Endothelial cell of umbilical vein (primary cell): Measurements from ENCODE around the gene KRT15. TPM values are rescaled to one million over a fixed set of nuclear protein-coding genes. Genes with fewer than 3 reads are reported as not detected.

Experiments used
- BruUV-seq: library from RNA; stranded (reverse); fragments of 400-500 nt; replicated peaks from 2 replicates; lab custom pipeline; 2021; lab: Mats Ljungman, UMichigan
- CTCF ChIA-PET: fragments of 300-600, 350-600 bp; sonication (Branson Sonifier 250); formaldehyde crosslinking; loops from one replicate; lab custom pipeline; 2021; ENCODE audit warnings: antibody characterized with exemption, inconsistent platforms; lab: Charles Lee
- POLR2A ChIA-PET: fragments of 300-600, 350-600 bp; sonication (Branson Sonifier 250); formaldehyde crosslinking; loops from one replicate; lab custom pipeline; 2021; ENCODE audit warnings: antibody characterized with exemption, inconsistent platforms; lab: Charles Lee
- DNase-seq: peaks from one replicate; pipeline ENCODE4 v3.0.0-alpha.2; 2011; ENCODE audit warnings: low read depth, low spot score
- FAIRE-seq: peaks from 2 replicates; lab custom pipeline; 2011; peaks lifted over from hg19 to GRCh38; lab: Jason Lieb, UNC
- H2AFZ ChIP-seq: 2 replicates; pipeline ENCODE4 v1.6.0; 2012; ENCODE audit warnings: low read depth, low read length, control low read depth, inconsistent platforms
- H3K27ac ChIP-seq: 2 replicates; pipeline ENCODE4 v1.5.1; 2011; ENCODE audit warnings: low read depth, mild to moderate bottlenecking, control low read depth, low read length, moderate library complexity; ENCODE audit not compliant: insufficient read depth
- H3K27me3 ChIP-seq, 2 experiments: 2 replicates each; pipeline versions ENCODE4 v1.6.0 to v1.6.1; 2011; ENCODE audit warnings: low read length in 2 of 2, mixed read lengths in 1 of 2; ENCODE audit not compliant: control insufficient read depth in 2 of 2, insufficient read depth in 2 of 2
- H3K36me3 ChIP-seq, 2 experiments: 2 replicates in 1 of 2; 3 replicates in 1 of 2; pipeline ENCODE4 v1.5.1; 2011; ENCODE audit warnings: low read length in 2 of 2, mild to moderate bottlenecking in 1 of 2, moderate library complexity in 1 of 2; ENCODE audit not compliant: control insufficient read depth in 2 of 2, insufficient read depth in 2 of 2; ENCODE audit errors: extremely low read depth in 1 of 2
- H3K4me1 ChIP-seq: 3 replicates; pipeline ENCODE4 v1.5.1; 2011; ENCODE audit warnings: mild to moderate bottlenecking, low read length; ENCODE audit not compliant: control insufficient read depth, insufficient read depth; ENCODE audit errors: extremely low read depth
- H3K4me2 ChIP-seq: 2 replicates; pipeline ENCODE4 v1.6.1; 2011; ENCODE audit warnings: low read length, control low read depth, mixed read lengths; ENCODE audit not compliant: insufficient read depth
- H3K4me3 ChIP-seq, 3 experiments: fragments of 200-600 bp in 1 of 3; sonication (generic), shearing (Covaris generic) in 1 of 3; replicated peaks in 1 of 3; 2 replicates each; pipeline ENCODE4 v1.5.1; 2011 to 2016; ENCODE audit warnings: control low read depth in 3 of 3, low read length in 3 of 3, mild to moderate bottlenecking in 2 of 3, inconsistent platforms in 1 of 3, low read depth in 1 of 3, moderate library complexity in 1 of 3; ENCODE audit not compliant: insufficient read depth in 1 of 3
- H3K79me2 ChIP-seq: 2 replicates; pipeline ENCODE4 v1.6.0; 2012; ENCODE audit warnings: low read length, inconsistent platforms; ENCODE audit not compliant: control insufficient read depth, insufficient read depth
- H3K9ac ChIP-seq: replicated peaks from 2 replicates; pipeline ENCODE3; 2011; ENCODE audit warnings: low read length, control low read depth; ENCODE audit not compliant: insufficient read depth; ENCODE audit errors: extremely low read depth
- H3K9me1 ChIP-seq: replicated peaks from 3 replicates; pipeline ENCODE4 v1.6.0; 2011; ENCODE audit warnings: mild to moderate bottlenecking, low read length; ENCODE audit not compliant: control insufficient read depth, insufficient read depth; ENCODE audit errors: extremely low read depth
- H3K9me3 ChIP-seq: replicated peaks from 2 replicates; pipeline ENCODE4 v1.5.1; 2012; ENCODE audit warnings: low read length, inconsistent platforms; ENCODE audit not compliant: control insufficient read depth, insufficient read depth
- H4K20me1 ChIP-seq: replicated peaks from 2 replicates; pipeline ENCODE3; 2011; ENCODE audit warnings: mild to moderate bottlenecking, low read length; ENCODE audit not compliant: control insufficient read depth, insufficient read depth; ENCODE audit errors: extremely low read depth
- CTCF ChIP-seq, 2 donors: IDR thresholded peaks; 1 replicate in 1 of 2; 2 replicates in 1 of 2; pipeline ENCODE4 v1.5.1; 2011; ENCODE audit warnings: low read length in 2 of 2, mild to moderate bottlenecking in 2 of 2, moderate library complexity in 2 of 2, control low read depth in 1 of 2, inconsistent platforms in 1 of 2, low read depth in 1 of 2; ENCODE audit not compliant: insufficient read depth in 1 of 2; ENCODE audit errors: extremely low read depth in 1 of 2
- EZH2 ChIP-seq: IDR thresholded peaks from 2 replicates; pipeline ENCODE4 v1.6.1; 2012; ENCODE audit warnings: borderline replicate concordance, low read depth, mild to moderate bottlenecking, moderate library complexity, low read length, inconsistent platforms; ENCODE audit not compliant: severe bottlenecking
- FOS ChIP-seq: IDR thresholded peaks from 2 replicates; pipeline ENCODE4 v1.6.1; 2011; ENCODE audit warnings: mild to moderate bottlenecking, low read length, moderate library complexity, borderline replicate concordance; ENCODE audit not compliant: insufficient read depth
- GATA2 ChIP-seq: IDR thresholded peaks from 2 replicates; pipeline ENCODE4 v1.7.0; 2011; ENCODE audit warnings: low read depth, mild to moderate bottlenecking, moderate library complexity, mixed read lengths, low read length; ENCODE audit not compliant: insufficient read length, insufficient read depth
- JUN ChIP-seq: IDR thresholded peaks from 2 replicates; pipeline ENCODE4 v1.6.1; 2011; ENCODE audit warnings: borderline replicate concordance, low read depth; ENCODE audit not compliant: insufficient read length, insufficient read depth
- MAX ChIP-seq: IDR thresholded peaks from 2 replicates; pipeline ENCODE4 v1.6.1; 2011; ENCODE audit not compliant: insufficient read depth, insufficient read length
- MYC ChIP-seq: IDR thresholded peaks from one replicate; pipeline ENCODE4 v1.6.1; 2011; ENCODE audit warnings: mild to moderate bottlenecking, low read depth, low read length
- POLR2A ChIP-seq: IDR thresholded peaks from 2 replicates; pipeline ENCODE4 v1.6.1; 2012; ENCODE audit warnings: low read depth, mild to moderate bottlenecking, control low read depth, low read length
- POLR2AphosphoS5 ChIP-seq: IDR thresholded peaks from 2 replicates; pipeline ENCODE4 v1.6.1; 2012; ENCODE audit warnings: low read depth, mild to moderate bottlenecking, control low read depth, low read length, moderate library complexity; ENCODE audit not compliant: insufficient read depth
- dilution Hi-C: fragments of 300-500 bp; cut with MboI; formaldehyde crosslinking; loops from one replicate; pipeline ENCODE4 v1.15.0; 2019; ENCODE audit warnings: low sequenced_read_pairs; ENCODE audit not compliant: extremely low pct_ligation_motif_present
- intact Hi-C: fragments of 100-400 bp; cut with micrococcal nuclease; formaldehyde crosslinking; loops from one replicate; pipeline ENCODE4 v1.10.0; 2022
- polyA plus RNA-seq, 4 experiments: library from polyadenylated mRNA; depleted of rRNA in 3 of 4; stranded (reverse) in 3 of 4; unstranded in 1 of 4; fragments of >200 nt; gene quantifications; 2 replicates each; pipeline versions ENCODE4 v1.2.1 to v1.2.3, GENCODE V29; 2011 to 2012; ENCODE audit warnings: missing spikeins in 1 of 4
- total RNA-seq: library from RNA; stranded (reverse); gene quantifications from 2 replicates; pipeline ENCODE4 v1.2.3, GENCODE V29; 2021

KRT15 gene
- total and polyA plus RNA-seq, 2 donors (not counting 3 experiments of a cell fraction or from before 2014, with no cell fraction given): 0.68 to 2.8 TPM

GRCh38 chr17:41520821-41521521 is 2.3 kb upstream of the KRT15 start:
- Histone ChIP-seq H3K79me2 (no peaks in the 10 kb centered on the region), H3K27ac (peak overlapping the region; percentile 80), H4K20me1 (no peaks in the 10 kb centered on the region), H3K9me3 (no peaks in the 10 kb centered on the region), H3K4me1 (peaks cover 24% of the 10 kb centered on the region), H3K4me3 (no peak overlapping the region), H3K9ac (no peak overlapping the region), H2AFZ (no peak overlapping the region), H3K9me1 (no peaks in the 10 kb centered on the region), H3K4me2 (peak overlapping the region; percentile 27), H3K27me3 (no peaks in the 10 kb centered on the region), H3K36me3 (no peaks in the 10 kb centered on the region)
- BruUV-seq: TSS peak; percentile 80
- ChIA-PET CTCF (interaction anchor here (1.2 to 5.3 kb wide), 9 partner anchors 9 to 142 kb away, joined by 4 to 66 read pairs (median 6); no protein-coding TSS in a partner anchor), POLR2A (interaction anchor here (0.9 to 1.6 kb wide), 2 partner anchors 9 to 27 kb away, joined by 3 to 6 read pairs; no protein-coding TSS in a partner anchor)
- intact Hi-C loops: loop anchor here (1.0 kb wide), 2 partner anchors 9 to 27 kb away; no protein-coding TSS in a partner anchor
- no peak for FAIRE-seq
- dilution Hi-C loops: no loop called here
- TF ChIP-seq CTCF (IDR thresholded peaks at IDR 0.05; ENCODE audit: extremely low read depth in 1 of 2, insufficient read depth in 1 of 2, low read depth in 1 of 2, low read length in 2 of 2) (no peak), MAX (no peak), EZH2 (no peak), POLR2AphosphoS5 (no peak), MYC (no peak), FOS (no peak), POLR2A (no peak), JUN (no peak), GATA2 (no peak)
- no peak for DNase-seq
